Measurements from ENCODE around the gene PDZD2.

GRCh38 chr5:31655491-31655890 lies 16.6 kb downstream of the PDZD2 start:
- TF ChIP-seq EZH2phosphoT487 (IDR thresholded peaks at IDR 0.05; ENCODE audit: low read depth): no peak
- TF ChIP-seq, protein P1, sequence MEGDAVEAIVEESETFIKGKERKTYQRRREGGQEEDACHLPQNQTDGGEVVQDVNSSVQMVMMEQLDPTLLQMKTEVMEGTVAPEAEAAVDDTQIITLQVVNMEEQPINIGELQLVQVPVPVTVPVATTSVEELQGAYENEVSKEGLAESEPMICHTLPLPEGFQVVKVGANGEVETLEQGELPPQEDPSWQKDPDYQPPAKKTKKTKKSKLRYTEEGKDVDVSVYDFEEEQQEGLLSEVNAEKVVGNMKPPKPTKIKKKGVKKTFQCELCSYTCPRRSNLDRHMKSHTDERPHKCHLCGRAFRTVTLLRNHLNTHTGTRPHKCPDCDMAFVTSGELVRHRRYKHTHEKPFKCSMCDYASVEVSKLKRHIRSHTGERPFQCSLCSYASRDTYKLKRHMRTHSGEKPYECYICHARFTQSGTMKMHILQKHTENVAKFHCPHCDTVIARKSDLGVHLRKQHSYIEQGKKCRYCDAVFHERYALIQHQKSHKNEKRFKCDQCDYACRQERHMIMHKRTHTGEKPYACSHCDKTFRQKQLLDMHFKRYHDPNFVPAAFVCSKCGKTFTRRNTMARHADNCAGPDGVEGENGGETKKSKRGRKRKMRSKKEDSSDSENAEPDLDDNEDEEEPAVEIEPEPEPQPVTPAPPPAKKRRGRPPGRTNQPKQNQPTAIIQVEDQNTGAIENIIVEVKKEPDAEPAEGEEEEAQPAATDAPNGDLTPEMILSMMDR (IDR thresholded peaks at IDR 0.05; ENCODE audit: low read depth, low read length): no peak

Data from OCI-LY3 (cell line).